Right lobe of liver (tissue), 4 donors: ENCODE data around the gene PRTFDC1.

Experiments
- POLR2A ChIP-seq: fragments of 450-650 bp; IDR thresholded peaks from one replicate; pipeline ENCODE4 v1.6.1; 2017; ENCODE audit warnings: antibody characterized with exemption, mild to moderate bottlenecking
- TF ChIP-seq, protein P1 (sequence below), 4 donors: fragments of 200-600 bp in 3 of 4; fragments of 450-650 bp in 1 of 4; IDR thresholded peaks; one replicate each; pipeline versions ENCODE4 v1.5.1 to v1.8.0; 2016 to 2022; ENCODE audit warnings: antibody characterized with exemption in 4 of 4, mild to moderate bottlenecking in 2 of 4
- donor health status: DM: no; HTN: no; CAD: no.
- donor health status: DM: no; HTN: no; CAD: no.
- donor health status: DM: no; HTN: yes; CAD: no.

GRCh38 chr10:24900888-24901685 is 51.3 kb downstream of the PRTFDC1 start:
- TF ChIP-seq, protein P1, sequence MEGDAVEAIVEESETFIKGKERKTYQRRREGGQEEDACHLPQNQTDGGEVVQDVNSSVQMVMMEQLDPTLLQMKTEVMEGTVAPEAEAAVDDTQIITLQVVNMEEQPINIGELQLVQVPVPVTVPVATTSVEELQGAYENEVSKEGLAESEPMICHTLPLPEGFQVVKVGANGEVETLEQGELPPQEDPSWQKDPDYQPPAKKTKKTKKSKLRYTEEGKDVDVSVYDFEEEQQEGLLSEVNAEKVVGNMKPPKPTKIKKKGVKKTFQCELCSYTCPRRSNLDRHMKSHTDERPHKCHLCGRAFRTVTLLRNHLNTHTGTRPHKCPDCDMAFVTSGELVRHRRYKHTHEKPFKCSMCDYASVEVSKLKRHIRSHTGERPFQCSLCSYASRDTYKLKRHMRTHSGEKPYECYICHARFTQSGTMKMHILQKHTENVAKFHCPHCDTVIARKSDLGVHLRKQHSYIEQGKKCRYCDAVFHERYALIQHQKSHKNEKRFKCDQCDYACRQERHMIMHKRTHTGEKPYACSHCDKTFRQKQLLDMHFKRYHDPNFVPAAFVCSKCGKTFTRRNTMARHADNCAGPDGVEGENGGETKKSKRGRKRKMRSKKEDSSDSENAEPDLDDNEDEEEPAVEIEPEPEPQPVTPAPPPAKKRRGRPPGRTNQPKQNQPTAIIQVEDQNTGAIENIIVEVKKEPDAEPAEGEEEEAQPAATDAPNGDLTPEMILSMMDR (IDR thresholded peaks at IDR 0.05) = no peak
- no peak for TF ChIP-seq POLR2A
